HFFc6 (cell line): ENCODE measurements around the gene PHKG2. TPM values are rescaled to one million over a fixed set of nuclear protein-coding genes. Genes with fewer than 3 reads are reported as not detected.

Source experiments
- DNase-seq: peaks from one replicate; pipeline ENCODE4 v3.0.0-alpha.2; 2018
- H3K27ac Mint-ChIP-seq: 2 replicates; pipeline ENCODE4 v1.8.0; 2020; ENCODE audit warnings: mild to moderate bottlenecking, mixed read lengths
- H3K27me3 Mint-ChIP-seq: 2 replicates; pipeline ENCODE4 v1.8.0; 2021; ENCODE audit warnings: mild to moderate bottlenecking, moderate library complexity, mixed read lengths; ENCODE audit not compliant: insufficient read depth
- H3K36me3 Mint-ChIP-seq: 2 replicates; pipeline ENCODE4 v1.8.0; 2021; ENCODE audit warnings: low read depth, mixed read lengths
- H3K4me1 Mint-ChIP-seq: 2 replicates; pipeline ENCODE4 v1.8.0; 2020; ENCODE audit warnings: low read depth, mixed read lengths
- H3K4me3 Mint-ChIP-seq: 2 replicates; pipeline ENCODE4 v1.8.0; 2020; ENCODE audit warnings: mild to moderate bottlenecking, moderate library complexity, mixed read lengths
- H3K9me3 Mint-ChIP-seq: 2 replicates; pipeline ENCODE4 v1.8.0; 2020; ENCODE audit warnings: mild to moderate bottlenecking, mixed read lengths
- total RNA-seq, 6 experiments: library from RNA; stranded (reverse); fragmentation: NEBNext Ultra II Directional; extraction: Animal tissue kit (Norgen Biotek cat#: 25700); gene quantifications; 2 replicates in 1 of 6; 3 replicates in 5 of 6; pipeline ENCODE4 v1.2.3, GENCODE V29; 2021
- TF ChIP-seq, protein P1 (sequence below): fragments of 200-600 bp; sonication (generic); IDR thresholded peaks from 2 replicates; pipeline ENCODE4 v1.5.0; 2021; ENCODE audit warnings: antibody characterized with exemption, mild to moderate bottlenecking

Gene PHKG2
- total RNA-seq, 6 experiments from 2014 or later, result 26.6 to 31.0 (median 27.7) TPM

DNA sequence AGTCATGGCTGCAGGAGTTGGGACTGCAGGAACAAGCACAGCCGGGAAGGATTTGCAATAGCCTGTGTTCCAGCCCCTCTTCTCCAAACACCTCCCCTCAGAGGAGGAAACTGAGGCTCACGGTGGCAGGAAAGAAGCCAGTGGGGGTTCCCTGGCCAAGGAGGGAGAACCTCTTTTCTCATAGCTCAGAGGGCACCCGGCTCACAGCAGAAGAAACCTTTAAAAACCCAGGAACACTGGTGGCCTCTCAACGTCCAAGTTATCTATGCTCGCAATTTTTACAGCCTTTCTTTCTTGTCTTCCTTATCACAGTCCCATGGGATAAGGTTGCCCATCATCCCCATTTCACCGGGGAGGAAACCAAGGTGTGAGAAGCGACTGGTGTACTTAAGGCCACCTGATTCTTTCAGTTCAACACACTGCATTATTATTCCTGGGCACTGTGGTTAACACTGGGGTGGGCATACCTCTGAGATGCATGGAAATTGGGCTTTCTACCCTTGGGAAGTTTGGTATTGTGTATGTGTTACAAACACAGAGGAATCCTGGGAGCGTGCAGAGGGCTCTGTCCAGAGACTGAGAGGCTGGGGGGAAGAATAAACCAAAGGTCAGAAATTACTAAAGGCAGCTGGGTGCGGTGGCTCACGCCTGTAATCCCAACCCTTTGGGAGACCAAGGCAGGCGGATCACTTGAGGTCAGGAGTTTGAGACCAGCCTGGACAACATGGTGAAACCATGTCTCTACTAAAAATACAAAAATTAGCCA, 39.6 kb downstream of the PHKG2 start:
- H3K4me1 Mint-ChIP-seq, result peaks cover 25% of the 10 kb centered on the region
- DNase-seq, result no peak
- peak overlapping the region; percentile 91 for H3K27ac Mint-ChIP-seq
- H3K36me3 Mint-ChIP-seq, result peaks cover 8% of the 10 kb centered on the region; the same call in 1 of the 2 replicates
- H3K27me3 Mint-ChIP-seq, result peaks cover 3% of the 10 kb centered on the region; the same call in 1 of the 2 replicates
- peak overlapping the region; percentile 90 for H3K4me3 Mint-ChIP-seq
- TF ChIP-seq, protein P1, sequence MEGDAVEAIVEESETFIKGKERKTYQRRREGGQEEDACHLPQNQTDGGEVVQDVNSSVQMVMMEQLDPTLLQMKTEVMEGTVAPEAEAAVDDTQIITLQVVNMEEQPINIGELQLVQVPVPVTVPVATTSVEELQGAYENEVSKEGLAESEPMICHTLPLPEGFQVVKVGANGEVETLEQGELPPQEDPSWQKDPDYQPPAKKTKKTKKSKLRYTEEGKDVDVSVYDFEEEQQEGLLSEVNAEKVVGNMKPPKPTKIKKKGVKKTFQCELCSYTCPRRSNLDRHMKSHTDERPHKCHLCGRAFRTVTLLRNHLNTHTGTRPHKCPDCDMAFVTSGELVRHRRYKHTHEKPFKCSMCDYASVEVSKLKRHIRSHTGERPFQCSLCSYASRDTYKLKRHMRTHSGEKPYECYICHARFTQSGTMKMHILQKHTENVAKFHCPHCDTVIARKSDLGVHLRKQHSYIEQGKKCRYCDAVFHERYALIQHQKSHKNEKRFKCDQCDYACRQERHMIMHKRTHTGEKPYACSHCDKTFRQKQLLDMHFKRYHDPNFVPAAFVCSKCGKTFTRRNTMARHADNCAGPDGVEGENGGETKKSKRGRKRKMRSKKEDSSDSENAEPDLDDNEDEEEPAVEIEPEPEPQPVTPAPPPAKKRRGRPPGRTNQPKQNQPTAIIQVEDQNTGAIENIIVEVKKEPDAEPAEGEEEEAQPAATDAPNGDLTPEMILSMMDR, result no peak
- no peaks in the 10 kb centered on the region for H3K9me3 Mint-ChIP-seq

DNA sequence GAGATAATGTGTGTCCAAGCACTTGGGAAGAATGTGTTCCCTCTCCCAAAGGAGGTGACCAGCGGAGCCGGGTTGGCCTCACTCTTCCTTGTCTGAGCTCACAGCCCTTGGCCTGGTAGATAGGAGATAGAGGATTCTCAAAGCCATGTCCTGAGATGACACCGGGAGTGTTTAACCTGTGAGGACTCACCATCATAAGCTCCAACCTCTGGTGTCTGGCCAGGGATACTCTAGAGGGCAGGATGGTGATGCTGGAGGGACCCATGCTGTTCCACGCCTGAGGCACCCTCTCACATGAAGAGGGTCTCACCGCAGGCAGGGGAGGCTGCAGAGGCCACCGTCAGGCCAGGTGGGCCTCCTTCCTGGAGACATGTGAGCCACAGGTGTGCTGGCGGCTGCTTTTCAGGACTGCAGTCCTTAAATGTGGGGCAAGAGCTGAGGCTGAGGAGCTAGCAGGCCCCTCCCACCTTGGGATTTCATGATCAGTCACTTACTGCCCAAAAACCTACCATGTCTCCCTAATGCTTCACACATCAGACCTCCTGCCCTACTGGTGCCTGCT, 45.4 kb downstream of the PHKG2 start:
- peaks cover 11% of the 10 kb centered on the region; the same call in 1 of the 2 replicates for H3K27me3 Mint-ChIP-seq
- H3K4me3 Mint-ChIP-seq, result no peak overlapping the region

DNA sequence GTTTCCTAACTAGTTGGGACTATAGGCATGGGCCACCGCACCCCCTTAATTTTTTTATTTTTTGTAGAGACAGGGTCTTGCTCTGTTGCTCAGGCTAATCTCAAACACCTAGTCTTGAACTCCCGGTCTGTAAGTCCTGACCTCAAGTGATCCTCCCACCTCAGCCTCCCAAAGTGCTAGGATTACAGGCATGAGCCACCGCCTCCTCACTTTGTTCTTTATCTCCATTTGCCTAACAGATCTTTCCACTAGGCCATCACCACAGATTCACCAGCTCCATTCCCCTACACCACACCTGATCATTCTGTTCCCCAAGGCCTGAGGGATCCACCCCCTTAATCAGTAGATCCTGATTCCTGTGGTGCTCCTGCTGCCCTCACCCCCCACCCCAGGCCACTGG, 46.4 kb downstream of the PHKG2 start:
- no peak overlapping the region for H3K27ac Mint-ChIP-seq
- TF ChIP-seq, protein P1, result no peak
- no peak overlapping the region for H3K4me3 Mint-ChIP-seq
- no peak for DNase-seq
- H3K27me3 Mint-ChIP-seq, result peaks cover 11% of the 10 kb centered on the region; the same call in 1 of the 2 replicates
- H3K36me3 Mint-ChIP-seq, result no peaks in the 10 kb centered on the region
- no peaks in the 10 kb centered on the region for H3K9me3 Mint-ChIP-seq
- H3K4me1 Mint-ChIP-seq, result peaks cover 6% of the 10 kb centered on the region; the same call in 1 of the 2 replicates

More for the DNA sequence above, 45.4 kb downstream of the PHKG2 start:
- H3K27ac Mint-ChIP-seq, result no peak overlapping the region
- no peak for DNase-seq
- H3K4me1 Mint-ChIP-seq, result peaks cover 6% of the 10 kb centered on the region; the same call in 1 of the 2 replicates
- no peaks in the 10 kb centered on the region for H3K36me3 Mint-ChIP-seq
- no peaks in the 10 kb centered on the region for H3K9me3 Mint-ChIP-seq
- TF ChIP-seq, protein P1, result no peak

DNA sequence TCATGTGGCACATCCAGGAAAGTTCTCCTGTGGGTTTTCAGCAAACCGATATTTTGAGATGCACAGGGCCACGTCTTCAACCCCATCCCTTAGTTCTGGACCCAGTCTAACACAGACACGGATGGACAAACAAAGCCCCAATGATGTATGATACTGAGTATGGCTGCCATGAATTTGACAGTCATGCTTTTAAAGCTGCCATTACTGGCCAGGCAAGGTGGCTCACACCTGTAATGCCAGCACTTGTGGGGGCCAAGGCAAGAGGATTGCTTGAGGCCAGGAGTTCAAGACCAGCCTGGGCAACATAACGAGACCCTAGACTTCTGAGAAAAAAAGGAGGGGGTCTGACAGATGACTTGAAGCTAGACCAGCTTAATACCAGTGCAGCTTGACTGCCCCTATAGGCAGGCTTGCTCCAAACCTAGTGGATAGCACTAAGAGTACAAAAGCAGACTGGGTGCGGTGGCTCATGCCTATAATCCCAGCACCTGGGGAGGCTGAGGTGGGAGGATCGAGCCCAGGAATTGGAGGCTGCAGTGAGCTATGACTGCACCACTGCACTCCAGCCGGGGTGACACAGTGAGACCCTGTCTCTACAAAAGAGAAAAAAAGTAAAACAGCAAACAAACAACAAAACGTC, 49.6 kb downstream of the PHKG2 start:
- TF ChIP-seq, protein P1, result peak; percentile 22; the same call in 1 of the 2 replicates
- H3K4me1 Mint-ChIP-seq, result peaks cover 6% of the 10 kb centered on the region; the same call in 1 of the 2 replicates
- no peak overlapping the region for H3K27ac Mint-ChIP-seq

More for the DNA sequence above, 49.6 kb downstream of the PHKG2 start:
- Mint-ChIP-seq H3K4me3 (no peak overlapping the region), H3K9me3 (no peaks in the 10 kb centered on the region), H3K36me3 (no peaks in the 10 kb centered on the region), H3K27me3 (peaks cover 10% of the 10 kb centered on the region)
- no peak for DNase-seq

Other genes with a start within 250 kb of the PHKG2 start
- gene ZNF768, start 221.9 kb upstream of the PHKG2 start, total RNA-seq, result 10 to 100 TPM; 19.8 to 22.8 (median 20.8) TPM
- gene ZNF747, start 213.6 kb upstream of the PHKG2 start, total RNA-seq, result 1 to 10 TPM; 3.2 to 4.7 (median 3.8) TPM
- 1 to 10 TPM; 5.1 to 6.8 (median 5.7) TPM for gene ZNF764, start 190.1 kb upstream of the PHKG2 start, total RNA-seq
- gene ZNF688, start 176.7 kb upstream of the PHKG2 start, total RNA-seq, result 10 to 100 TPM in 1 of 6 experiments, 1 to 10 TPM in 5; 5.9 to 10.4 (median 7.6) TPM
- gene ZNF785, start 162.7 kb upstream of the PHKG2 start, total RNA-seq, result 10 to 100 TPM in 3 of 6 experiments, 1 to 10 TPM in 3; 7.3 to 12.2 (median 10.1) TPM
- 1 to 10 TPM; 6.9 to 8.7 (median 7.5) TPM for gene ZNF689, start 138.0 kb upstream of the PHKG2 start, total RNA-seq
- 10 to 100 TPM; 26.8 to 34.6 (median 29.8) TPM for gene PRR14, start 97.5 kb upstream of the PHKG2 start, total RNA-seq
- gene FBRS, start 90.0 kb upstream of the PHKG2 start, total RNA-seq, result 10 to 100 TPM; 54.1 to 72.1 (median 64.5) TPM
- 10 to 100 TPM; 43.4 to 48.1 (median 45.9) TPM for gene SRCAP, start 49.3 kb upstream of the PHKG2 start, total RNA-seq
- 1 to 10 TPM; 4.3 to 7.6 (median 5.1) TPM for gene CFAP119, start 13.6 kb downstream of the PHKG2 start, total RNA-seq
- gene RNF40, start 13.9 kb downstream of the PHKG2 start, total RNA-seq, result 100 to 1,000 TPM in 5 of 6 experiments, 10 to 100 TPM in 1; 98.2 to 120 (median 104) TPM
- 10 to 100 TPM; 19.4 to 21.8 (median 21.0) TPM for gene ZNF629, start 38.8 kb downstream of the PHKG2 start, total RNA-seq
- gene BCL7C, start 145.7 kb downstream of the PHKG2 start, total RNA-seq, result 10 to 100 TPM; 42.7 to 52.7 (median 48.4) TPM
- gene CTF1, start 148.2 kb downstream of the PHKG2 start, total RNA-seq, result 10 to 100 TPM; 12.0 to 16.3 (median 14.0) TPM
- gene FBXL19, start 175.1 kb downstream of the PHKG2 start, total RNA-seq, result 10 to 100 TPM; 21.9 to 25.8 (median 23.4) TPM
- 10 to 100 TPM; 15.2 to 26.2 (median 18.4) TPM for gene ORAI3, start 200.6 kb downstream of the PHKG2 start, total RNA-seq
- gene SETD1A, start 209.3 kb downstream of the PHKG2 start, total RNA-seq, result 10 to 100 TPM; 13.4 to 15.8 (median 14.4) TPM
- 10 to 100 TPM; 15.1 to 24.6 (median 18.6) TPM for gene HSD3B7, start 236.8 kb downstream of the PHKG2 start, total RNA-seq